Prostate gland (tissue), 2 donors: ENCODE measurements around the gene CPT2.
A peak's percentile ranks its signal among the peaks of the same experiment; 100 is the strongest.

Experiments
- CTCF ChIP-seq, 4 experiments: fragments of 200-600 bp in 2 of 4; fragments of 450-650 bp in 2 of 4; sonication (generic) in 2 of 4; IDR thresholded peaks; 1 replicate in 3 of 4; 2 replicates in 1 of 4; pipeline ENCODE4 v1.5.1; 2016 to 2019; ENCODE audit warnings: antibody characterized with exemption in 4 of 4, mild to moderate bottlenecking in 2 of 4, moderate library complexity in 2 of 4
- POLR2A ChIP-seq: fragments of 450-650 bp; IDR thresholded peaks from one replicate; pipeline ENCODE4 v1.6.1; 2016; ENCODE audit warnings: antibody characterized with exemption, mild to moderate bottlenecking

GRCh38 chr1:53220171-53220961 lies 23.7 kb downstream of the CPT2 start, which contains the start of gene CZIB:
- no peak for TF ChIP-seq CTCF (IDR thresholded peaks at IDR 0.05)
- peak; percentile 69 for TF ChIP-seq POLR2A
